GM21528 (cell line): ENCODE results near the gene ZC3H15.

Experiments
- ATAC-seq: cut with Tn5 transposase; IDR thresholded peaks from one replicate; pipeline ENCODE4 v1.9.1; 2021; ENCODE audit warnings: mild to moderate bottlenecking, moderate library complexity; ENCODE audit not compliant: unreplicated experiment, low FRiP score

The ZC3H15 gene

DNA sequence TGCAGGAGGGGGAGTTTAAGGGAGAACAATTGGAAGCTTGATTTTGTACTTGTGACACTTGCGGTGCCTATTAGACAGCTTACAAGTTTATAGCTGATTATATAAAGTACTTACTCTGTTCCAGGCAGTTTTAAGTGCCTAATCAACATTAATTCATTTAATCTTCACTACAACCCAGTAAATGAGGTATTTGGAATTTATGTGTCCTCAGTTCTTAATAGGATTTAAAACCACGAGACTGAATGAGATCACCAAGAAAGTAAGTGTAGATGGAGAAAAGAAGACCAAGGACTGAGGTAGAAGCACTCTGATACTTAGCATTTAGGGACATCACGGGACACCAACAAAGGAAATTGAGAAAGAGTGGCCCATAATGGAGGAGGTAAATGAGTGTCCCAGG is 49.8 kb downstream of the ZC3H15 start:
- ATAC-seq: no peak

DNA sequence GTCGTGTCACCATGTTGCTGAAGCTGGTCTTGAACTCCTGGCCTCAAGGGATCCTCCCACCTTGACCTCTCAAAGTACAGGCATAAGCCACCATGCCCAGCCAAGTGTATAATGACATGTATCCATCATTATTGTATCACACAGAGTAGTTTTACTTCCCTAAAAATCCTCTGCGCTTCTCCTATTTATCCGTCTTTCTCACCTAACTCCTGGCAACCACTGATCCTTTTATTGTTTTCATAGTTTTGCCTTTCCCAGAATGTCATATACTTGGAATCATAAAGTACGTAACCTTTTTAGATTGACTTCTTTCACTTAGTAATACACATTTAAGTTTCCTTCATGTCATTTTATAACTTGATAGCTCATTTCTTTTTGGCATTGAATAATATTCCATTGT is 51.0 kb downstream of the ZC3H15 start:
- no peak for ATAC-seq

DNA sequence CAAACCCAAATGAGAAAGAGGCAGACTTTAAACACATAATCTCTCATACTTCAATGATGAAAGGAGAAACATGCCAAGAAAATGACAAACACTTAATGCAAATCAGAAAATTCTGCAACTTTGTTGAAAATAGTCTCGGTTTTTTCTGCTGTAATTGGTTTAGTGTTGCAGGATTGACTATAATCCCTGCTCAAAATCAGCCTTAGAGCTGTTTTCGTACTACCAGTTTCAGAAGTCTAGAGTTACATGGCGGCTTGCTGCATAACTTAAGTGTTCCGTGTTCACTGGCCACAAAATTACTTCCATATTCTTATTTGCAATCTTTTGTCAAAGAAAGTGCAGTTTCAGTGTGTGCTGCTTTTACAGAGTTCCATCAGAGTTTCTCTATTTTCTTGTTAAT is 54.9 kb downstream of the ZC3H15 start:
- ATAC-seq: no peak

DNA sequence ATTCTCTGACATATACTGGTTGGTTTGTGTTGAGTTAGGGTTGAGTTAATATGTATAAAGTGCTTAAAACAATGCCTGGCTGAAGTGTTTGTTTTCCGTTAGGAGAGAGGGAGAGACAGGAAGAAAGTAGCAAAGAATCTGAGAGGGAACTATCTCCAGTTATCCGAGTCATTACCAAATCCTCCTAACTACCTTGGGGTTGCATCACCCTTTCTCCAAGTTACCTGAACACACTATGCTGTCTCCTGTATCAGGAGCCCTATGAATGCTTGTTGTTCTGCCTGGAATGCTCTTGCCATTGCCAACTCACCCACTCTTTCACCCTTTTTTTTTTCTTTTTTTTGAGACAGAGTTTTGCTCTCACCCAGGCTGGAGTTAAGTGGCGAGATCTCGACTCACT is 55.9 kb downstream of the ZC3H15 start:
- ATAC-seq: no peak

DNA sequence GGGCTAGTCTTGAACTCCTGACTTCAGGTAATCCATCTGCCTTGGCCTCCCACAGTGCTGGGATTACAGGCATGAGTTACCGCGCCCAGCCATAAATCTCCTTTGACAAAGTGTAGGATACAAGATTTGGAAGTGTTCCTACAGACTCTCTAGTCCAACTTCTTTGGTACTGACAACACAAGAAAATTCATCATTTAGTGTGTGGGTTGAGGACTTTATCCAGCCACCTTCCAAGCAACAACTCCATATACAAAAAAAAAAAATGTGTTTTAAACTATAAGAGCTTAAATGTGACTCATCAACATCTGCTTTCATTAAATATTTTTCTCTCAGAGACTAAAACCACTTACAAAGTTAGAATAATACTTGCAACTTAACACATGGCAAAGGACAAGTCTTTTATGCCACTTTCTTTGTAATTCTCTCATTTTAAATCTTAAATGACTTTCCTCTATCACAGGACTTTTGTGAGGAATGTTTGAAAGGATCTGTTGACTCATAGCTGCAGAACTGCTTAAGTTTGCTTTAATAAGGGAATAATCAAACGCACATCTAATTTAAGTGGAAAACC is 57.6 kb downstream of the ZC3H15 start:
- ATAC-seq: no peak

DNA sequence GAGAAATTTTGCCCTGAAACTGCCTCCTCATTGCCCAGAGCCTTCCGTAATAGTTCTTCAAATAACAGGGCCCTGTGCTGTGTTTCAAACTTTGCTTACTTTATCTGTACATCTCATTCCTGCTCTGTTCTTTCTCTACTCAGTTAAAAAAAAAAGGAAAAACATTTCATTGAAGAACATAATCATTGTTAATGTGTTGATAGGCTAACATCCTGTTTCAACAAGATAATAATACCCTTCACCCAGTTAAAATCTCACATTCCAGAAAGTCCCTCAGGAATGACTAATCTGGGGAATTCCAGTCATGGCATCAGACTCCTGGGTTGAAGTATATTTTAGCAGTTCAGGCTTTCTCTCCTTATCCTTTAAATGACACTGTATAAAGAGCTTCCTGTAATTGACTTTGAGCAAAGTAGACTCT is 58.2 kb downstream of the ZC3H15 start:
- ATAC-seq: no peak

DNA sequence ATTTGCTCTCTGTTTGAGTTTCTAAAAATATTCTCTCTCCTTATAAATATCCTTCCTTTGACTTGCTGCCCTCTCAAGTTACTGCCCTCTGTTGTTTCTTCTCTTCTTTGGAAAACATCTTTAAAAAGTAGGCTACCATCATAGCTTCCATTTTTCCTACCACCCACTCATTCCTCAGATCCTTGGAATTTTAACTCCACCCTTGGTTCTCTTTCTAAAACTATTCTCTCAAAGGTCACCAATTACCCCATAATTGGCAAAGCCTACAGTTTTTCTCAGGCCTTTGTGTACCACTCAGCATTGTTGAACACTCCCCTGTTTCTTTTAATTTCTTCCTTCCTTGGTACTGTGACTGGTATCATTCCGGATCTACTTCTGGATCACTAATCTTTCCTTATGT is 60.8 kb downstream of the ZC3H15 start:
- no peak for ATAC-seq

DNA sequence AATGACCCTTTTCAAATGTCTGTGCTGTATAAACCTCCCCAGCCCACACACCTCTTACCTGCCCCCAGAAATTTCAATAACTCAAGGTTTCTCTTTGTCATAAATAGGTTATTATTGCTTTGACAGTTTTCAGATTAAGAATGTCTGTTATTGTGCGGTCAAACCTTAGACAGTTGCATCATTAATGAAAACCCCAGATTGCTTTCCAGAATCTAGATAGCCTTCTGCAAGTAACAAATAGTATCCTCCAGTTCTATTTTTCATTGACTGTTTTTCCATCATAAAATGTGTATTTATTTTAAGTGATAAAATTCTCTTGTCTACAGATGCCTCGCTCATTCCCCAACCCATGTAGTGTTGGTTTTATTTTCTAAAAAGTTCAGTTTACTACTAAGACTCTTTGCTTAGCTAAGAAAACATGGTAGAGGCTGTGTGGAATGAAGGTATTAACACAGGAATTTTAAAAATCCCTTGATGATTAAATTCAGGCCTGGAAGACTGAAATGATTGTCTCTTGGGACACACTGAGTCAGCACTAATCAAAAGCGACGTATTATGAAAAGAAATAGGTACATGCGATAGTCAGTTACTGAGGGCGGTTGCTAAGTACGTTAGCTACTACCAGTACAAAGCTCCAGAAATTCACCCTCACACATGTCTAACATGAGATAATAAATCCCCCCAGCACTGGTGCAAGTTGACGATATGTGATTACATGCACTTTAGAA is 65.4 kb downstream of the ZC3H15 start:
- no peak for ATAC-seq

DNA sequence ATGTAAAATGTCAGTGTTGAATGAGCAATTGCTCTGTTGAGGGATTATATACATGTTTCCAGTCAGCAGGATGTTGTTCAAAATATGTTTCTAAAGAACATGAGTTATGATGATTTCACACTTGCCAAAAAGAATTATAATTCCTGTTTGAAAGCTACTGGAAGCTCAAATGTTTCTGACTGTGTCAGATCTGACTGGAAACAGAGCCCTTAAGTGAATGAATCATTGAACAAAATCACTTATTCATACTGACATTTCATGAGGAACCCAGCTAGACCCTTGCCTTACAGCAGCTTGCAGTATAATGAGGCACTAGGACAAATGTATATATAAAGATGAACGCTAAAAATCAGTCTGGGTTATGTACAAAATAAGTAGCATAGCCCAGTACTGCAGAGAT is 68.4 kb downstream of the ZC3H15 start:
- ATAC-seq: no peak

DNA sequence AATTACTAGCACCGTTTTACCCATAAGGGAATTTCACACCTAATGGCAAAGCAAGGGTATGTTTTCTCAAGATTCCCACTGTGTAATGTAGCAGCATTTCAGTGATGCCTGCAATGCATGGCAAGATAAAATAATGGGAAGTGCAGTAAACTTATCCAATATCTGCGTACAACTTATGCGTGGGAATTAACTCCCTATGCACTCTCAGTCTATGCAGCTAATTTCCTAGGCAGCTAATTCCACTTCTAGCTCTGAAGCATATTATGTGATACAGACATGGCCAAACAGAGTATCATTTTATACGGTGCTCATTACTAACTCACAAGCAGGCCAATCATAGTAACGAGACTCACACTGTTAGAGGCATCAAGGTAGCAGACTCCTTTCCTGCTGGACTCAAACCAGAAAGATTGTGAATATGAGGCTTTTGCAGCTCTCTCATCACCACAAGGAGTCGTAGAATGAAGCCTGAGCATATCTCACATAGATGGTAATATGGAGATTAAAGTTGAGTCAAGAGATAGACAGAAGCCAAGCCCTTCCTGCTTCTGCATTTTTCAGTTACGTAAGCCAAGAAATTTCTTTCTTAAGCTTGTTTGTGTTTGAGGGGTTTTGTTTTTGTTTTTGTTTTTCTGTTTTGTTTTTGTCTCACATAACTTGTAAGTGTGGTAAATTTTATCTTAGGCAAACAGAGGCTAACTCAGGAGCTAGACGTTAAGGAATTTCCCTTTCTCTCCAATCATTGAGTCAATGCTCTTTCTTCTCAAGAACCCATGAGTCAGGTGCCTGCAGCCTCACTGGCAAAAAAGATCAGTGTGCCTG is 69.0 kb downstream of the ZC3H15 start:
- no peak for ATAC-seq

DNA sequence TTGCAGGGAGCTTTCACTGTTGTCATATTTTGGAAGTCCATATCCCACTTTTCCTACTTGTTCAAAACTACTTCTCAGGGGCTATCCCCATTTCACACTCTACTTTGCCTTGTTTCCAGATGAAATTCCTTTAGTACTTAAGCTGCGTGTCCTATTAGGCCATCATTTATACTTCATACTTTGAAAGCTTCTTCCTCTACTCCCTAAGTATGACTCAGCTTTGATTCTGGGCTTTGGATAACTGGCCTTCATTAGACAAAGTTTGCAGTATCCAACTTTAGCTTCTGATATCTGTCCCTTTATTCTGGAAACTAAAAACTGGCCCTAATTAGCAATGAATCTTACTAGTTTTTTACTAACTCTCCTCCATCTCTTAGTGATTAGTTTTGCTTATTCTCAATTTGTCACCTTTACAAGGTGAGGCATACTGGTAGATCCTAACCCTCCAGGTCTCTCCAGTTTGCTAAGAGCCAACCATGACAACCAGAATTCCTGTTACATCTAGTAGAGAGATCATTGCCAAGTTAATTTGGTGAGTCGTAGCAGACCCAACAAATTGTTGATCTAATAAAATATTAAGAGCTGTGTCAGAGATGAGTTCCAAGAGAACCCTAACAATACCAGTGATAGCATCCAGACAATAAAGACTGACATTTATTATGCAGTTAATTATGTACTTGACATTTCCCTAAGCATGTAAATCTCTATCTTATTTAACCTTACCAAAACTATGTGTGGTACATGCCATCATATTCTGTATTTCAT is 72.6 kb downstream of the ZC3H15 start:
- ATAC-seq: no peak
